HG03196 (cell line): ENCODE data around the gene BBS9.
"Not testable (repeated sequence)": the region's sequence is repeated elsewhere in the genome, so short reads cannot be mapped to it uniquely, and the experiment has no call there.

ENCODE experiments used
- ATAC-seq: cut with Tn5 transposase; IDR thresholded peaks from one replicate; pipeline ENCODE4 v1.9.1; 2021; ENCODE audit not compliant: unreplicated experiment

Gene BBS9

GRCh38 chr7:33271839-33272371 is 142.5 kb downstream of the BBS9 start:
- ATAC-seq: not testable (repeated sequence)

- no peak for ATAC-seq
Measured at GRCh38 chr7:33273356-33273755, 144.0 kb downstream of the BBS9 start.

GRCh38 chr7:33276325-33276724 is 147.0 kb downstream of the BBS9 start:
- ATAC-seq: no peak

GRCh38 chr7:33276729-33277128 is 147.4 kb downstream of the BBS9 start:
- no peak for ATAC-seq

- ATAC-seq: no peak
Measured at GRCh38 chr7:33278095-33278494, 148.7 kb downstream of the BBS9 start.

GRCh38 chr7:33286501-33286900 is 157.1 kb downstream of the BBS9 start:
- ATAC-seq: no peak

DNA sequence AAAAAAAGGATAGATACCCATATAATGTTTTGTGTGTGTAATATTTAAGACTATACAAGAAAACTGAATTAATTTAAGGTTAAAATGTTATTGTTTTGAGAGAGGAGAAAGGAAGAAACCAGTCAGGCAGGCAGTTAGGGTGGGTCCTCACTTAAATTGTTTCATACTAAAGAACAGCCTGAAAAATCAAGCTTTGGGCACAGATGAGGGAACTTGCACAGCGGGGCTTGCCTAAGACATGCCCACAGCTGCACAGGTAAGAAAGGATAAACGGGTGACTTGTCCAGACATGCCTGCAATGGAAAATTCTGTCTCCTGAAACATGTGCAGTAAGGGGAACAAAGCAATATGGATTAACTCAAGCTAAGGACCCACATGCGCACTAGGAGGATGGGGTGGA is 158.4 kb downstream of the BBS9 start:
- no peak for ATAC-seq

- no peak for ATAC-seq
Measured at GRCh38 chr7:33298848-33299247, 169.5 kb downstream of the BBS9 start.

DNA sequence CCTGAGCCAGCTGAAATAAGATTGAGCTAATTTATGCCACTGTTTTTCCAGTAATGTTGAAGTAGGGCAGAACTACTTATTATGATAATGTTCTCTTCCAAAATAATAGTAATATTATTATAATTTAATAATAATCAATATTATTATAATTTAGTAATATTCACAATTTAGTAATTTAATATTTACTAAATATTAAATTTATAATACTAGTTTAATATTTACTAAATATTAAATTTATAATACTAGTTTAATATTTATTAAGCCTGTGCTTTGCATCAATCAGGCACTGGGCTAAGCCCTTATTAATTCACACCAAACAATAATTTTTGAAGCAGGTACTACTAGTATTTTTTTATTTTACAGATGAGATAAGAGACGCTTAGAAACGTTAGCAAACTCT is 170.1 kb downstream of the BBS9 start:
- ATAC-seq: no peak

DNA sequence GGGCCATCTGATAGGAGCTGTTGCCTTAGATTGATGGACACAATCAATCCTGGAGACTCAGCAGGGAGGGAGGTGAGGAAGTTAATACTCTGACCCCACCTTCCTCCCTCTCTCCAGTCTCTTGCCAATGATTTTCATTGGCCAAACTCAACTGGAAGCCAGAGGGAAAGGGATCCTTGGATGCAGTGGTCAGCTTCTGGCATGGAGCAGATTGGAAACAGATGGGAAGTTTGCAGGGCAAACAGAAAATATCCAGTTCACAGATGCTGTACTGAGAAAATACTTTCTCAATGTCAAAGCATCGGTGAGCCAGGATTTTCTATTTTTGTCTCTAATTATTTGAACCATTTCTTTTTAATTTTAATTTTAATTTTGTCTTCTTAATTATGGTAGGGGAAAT is 170.8 kb downstream of the BBS9 start:
- ATAC-seq: no peak

- ATAC-seq: no peak
Measured at GRCh38 chr7:33300742-33301141, 171.4 kb downstream of the BBS9 start.

GRCh38 chr7:33303978-33304557 is 174.7 kb downstream of the BBS9 start:
- ATAC-seq: not testable (repeated sequence)

- ATAC-seq: no peak
Measured at GRCh38 chr7:33307205-33307604, 177.8 kb downstream of the BBS9 start.

DNA sequence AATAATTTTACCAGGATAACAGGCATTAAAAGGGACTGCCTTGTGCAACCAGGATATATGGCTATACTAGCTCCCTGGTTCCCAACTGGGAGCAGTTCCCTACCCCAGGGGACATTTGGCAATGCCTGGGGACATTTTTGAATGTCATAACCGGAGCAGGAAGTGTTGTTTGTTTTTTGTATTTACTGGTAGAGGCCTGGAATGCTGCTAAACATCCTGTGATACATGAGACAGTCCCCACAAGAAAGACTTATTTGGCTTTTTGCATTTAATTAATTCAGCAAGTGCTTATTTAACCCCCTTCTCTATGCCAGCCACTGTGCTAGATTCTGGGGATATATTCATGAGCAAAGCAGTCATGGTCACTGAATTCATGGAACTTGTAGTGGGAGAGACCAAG is 181.2 kb downstream of the BBS9 start:
- no peak for ATAC-seq

- ATAC-seq: no peak
Measured at GRCh38 chr7:33325754-33326484, 196.6 kb downstream of the BBS9 start.

- no peak for ATAC-seq
Measured at GRCh38 chr7:33326485-33326848, 197.1 kb downstream of the BBS9 start.

GRCh38 chr7:33327427-33327826 is 198.1 kb downstream of the BBS9 start:
- ATAC-seq: no peak

GRCh38 chr7:33334349-33334748 is 205.0 kb downstream of the BBS9 start:
- no peak for ATAC-seq

- ATAC-seq: no peak
Measured at GRCh38 chr7:33336820-33337219, 207.5 kb downstream of the BBS9 start.

DNA sequence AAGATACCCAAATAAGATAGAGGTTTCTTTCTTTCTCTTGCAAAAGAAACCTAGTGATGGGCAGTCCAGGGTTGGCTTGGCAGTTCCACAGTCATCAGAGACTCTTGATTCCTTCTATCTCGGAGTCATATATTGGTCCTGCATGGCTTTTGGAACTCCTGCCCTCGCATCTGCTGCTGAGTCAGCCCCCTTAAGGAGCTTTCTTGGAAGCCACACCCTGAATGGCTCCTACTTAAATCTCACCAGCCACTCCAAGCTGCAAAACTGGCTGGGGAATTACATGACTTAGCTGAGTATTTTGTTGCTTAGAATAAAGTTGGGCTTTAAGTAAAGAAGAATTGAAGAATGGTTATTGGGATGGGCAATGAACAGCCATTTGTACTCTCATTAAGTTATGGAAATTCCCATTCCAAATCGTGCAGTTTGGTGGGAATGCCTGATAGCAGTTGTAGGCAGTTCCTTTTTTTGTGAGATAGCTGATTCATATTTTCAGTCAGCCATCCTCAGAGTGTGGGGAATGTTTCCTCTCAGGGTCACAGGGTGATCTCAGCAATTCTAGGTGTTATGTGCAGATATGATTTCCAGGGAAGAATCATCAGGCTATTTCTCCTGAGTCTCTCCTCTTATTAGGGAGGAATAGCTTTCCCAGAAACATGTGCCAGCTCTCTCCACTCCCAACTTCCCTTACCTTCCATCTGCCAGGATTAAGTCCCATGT is 209.9 kb downstream of the BBS9 start:
- ATAC-seq: no peak

DNA sequence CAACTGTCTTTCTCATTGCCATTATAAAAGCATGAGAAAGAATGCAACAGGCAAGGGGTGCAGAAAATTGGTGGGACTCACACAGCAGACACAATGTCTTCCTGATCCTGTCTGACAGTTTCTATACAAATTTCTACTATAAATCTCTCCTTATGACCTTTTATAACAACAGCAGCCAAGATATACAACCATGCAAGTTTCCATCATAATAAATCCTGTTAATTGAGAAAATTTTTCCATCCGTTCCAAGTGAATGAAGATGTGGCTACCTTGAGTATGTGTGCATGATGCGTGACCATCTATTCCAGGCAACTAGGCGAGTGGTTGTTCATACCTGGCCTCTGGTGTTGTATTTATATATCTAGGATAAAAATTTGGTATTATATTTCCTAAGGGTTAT is 216.7 kb downstream of the BBS9 start:
- ATAC-seq: no peak

DNA sequence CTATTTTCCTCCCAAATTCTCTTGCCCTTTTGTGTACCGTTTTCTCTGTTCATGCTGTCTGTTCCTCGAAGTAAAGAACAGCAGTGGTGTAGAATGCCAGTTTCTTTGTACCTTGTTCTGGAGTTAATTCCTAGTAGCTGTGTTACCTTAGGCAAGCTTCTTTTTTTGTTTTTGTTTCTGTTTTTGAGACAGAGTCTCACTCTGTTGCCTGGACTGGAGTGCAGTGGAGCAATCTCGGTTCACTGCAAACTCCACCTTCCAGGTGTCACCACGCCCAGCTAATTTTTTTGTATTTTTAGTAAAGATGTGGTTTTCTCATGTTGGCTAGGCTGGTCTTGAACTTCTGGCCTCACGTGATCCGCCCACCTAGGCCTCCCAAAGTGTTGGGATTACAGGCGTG is 221.2 kb downstream of the BBS9 start:
- ATAC-seq: no peak
